ENCODE measurements around the gene CERS1.

The CERS1 gene

DNA sequence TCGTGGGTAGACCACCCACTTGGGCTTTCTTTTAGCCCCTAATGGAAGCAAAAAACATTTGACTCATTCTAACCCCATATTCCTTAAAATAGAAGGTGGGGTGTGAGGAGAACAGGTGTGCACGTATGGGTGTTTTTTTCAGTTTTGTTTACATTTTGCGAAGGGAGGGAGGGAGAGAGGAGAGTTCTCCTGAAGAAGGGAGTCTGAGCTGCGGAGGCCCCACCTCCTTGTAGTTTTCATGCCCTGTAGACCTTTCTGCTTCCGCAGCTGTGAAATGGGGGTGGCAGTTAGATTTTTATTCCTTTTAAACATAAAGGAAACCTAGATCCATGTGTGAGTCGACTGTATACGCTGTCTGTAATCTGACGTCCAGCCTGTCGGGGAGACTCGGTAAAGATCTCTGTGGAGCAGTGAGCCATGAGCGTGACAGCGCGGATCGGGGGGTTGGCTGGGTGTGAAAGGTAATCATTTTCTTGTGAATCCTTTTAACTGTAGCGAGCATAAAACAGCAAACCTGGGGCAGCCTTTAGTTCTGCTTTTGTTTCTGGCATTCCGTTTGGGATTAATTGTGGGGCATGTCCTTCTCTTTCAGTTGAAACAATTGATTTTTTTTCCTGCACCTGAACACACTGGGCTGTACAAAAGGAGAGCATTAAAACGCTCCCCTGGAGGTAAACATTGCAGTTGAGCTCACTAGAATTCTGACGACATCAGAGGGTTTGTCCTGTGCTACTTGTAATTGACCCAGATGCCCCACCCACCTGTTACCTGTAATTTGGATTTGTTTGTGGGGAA lies 61.9 kb downstream of the CERS1 start:
- Histone ChIP-seq H3K27ac (ENCODE audit: low read length) (peak overlapping the region; percentile 60), H3K79me2 (ENCODE audit: insufficient read depth, low read length) (peaks cover 76% of the 10 kb centered on the region), H3K36me3 (ENCODE audit: insufficient read depth, low read length) (peaks cover 62% of the 10 kb centered on the region), H3K27me3 (ENCODE audit: insufficient read depth, low read length, poor library complexity) (no peaks in the 10 kb centered on the region), H3K9ac (ENCODE audit: low read depth, low read length) (peak overlapping the region; percentile 98), H2AFZ (ENCODE audit: low read depth, low read length) (no peak overlapping the region), H3K4me3 (ENCODE audit: low read depth in 1 of 2, low read length in 2 of 2) (peak overlapping the region; percentile 54 to 72; a peak in 3 of 4 replicates), H3K4me2 (ENCODE audit: insufficient read depth, low read length) (peak overlapping the region; percentile 84), H4K20me1 (ENCODE audit: insufficient read depth, low read length) (peaks cover 64% of the 10 kb centered on the region), H3K9me3 (ENCODE audit: insufficient read depth, low read length, severe bottlenecking) (no peaks in the 10 kb centered on the region), H3K4me1 (ENCODE audit: insufficient read depth, low read length) (peaks cover 50% of the 10 kb centered on the region)
- DNase-seq (no peak), ATAC-seq (ENCODE audit: insufficient read depth, low read depth) (no peak)
- TF ChIP-seq, protein P1, sequence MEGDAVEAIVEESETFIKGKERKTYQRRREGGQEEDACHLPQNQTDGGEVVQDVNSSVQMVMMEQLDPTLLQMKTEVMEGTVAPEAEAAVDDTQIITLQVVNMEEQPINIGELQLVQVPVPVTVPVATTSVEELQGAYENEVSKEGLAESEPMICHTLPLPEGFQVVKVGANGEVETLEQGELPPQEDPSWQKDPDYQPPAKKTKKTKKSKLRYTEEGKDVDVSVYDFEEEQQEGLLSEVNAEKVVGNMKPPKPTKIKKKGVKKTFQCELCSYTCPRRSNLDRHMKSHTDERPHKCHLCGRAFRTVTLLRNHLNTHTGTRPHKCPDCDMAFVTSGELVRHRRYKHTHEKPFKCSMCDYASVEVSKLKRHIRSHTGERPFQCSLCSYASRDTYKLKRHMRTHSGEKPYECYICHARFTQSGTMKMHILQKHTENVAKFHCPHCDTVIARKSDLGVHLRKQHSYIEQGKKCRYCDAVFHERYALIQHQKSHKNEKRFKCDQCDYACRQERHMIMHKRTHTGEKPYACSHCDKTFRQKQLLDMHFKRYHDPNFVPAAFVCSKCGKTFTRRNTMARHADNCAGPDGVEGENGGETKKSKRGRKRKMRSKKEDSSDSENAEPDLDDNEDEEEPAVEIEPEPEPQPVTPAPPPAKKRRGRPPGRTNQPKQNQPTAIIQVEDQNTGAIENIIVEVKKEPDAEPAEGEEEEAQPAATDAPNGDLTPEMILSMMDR (IDR thresholded peaks at IDR 0.05; ENCODE audit: borderline replicate concordance, extremely low read depth, low read length, poor library complexity, severe bottlenecking) = no peak
- no peak for TF ChIP-seq EZH2 (IDR thresholded peaks at IDR 0.05; ENCODE audit: borderline replicate concordance, low read depth, low read length, severe bottlenecking)

DNA sequence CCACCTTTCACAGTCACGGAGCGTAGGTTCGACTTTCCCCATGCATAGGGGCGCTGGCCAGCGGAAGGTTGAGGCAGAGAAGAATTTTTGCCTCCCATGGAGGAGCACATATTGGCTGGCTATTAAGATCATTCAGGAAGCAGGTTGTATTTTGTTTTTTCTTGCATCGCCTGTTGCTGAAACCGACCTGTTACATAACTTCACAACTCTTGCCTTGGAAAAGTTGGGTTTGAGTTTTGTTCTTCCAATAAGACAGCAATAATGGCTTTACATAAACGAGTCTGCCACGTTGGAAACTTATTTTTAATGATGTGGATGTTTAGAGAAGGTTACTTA lies 62.8 kb downstream of the CERS1 start:
- Histone ChIP-seq H3K79me2 (ENCODE audit: insufficient read depth, low read length) (peaks cover 67% of the 10 kb centered on the region), H3K36me3 (ENCODE audit: insufficient read depth, low read length) (peaks cover 56% of the 10 kb centered on the region), H3K27ac (ENCODE audit: low read length) (peak overlapping the region; percentile 91), H3K4me3 (ENCODE audit: low read depth in 1 of 2, low read length in 2 of 2) (peak overlapping the region; percentile 54 to 72), H3K4me2 (ENCODE audit: insufficient read depth, low read length) (peak overlapping the region; percentile 84), H3K27me3 (ENCODE audit: insufficient read depth, low read length, poor library complexity) (no peaks in the 10 kb centered on the region), H4K20me1 (ENCODE audit: insufficient read depth, low read length) (peaks cover 57% of the 10 kb centered on the region), H3K9ac (ENCODE audit: low read depth, low read length) (peak overlapping the region; percentile 98), H3K9me3 (ENCODE audit: insufficient read depth, low read length, severe bottlenecking) (no peaks in the 10 kb centered on the region), H2AFZ (ENCODE audit: low read depth, low read length) (no peak overlapping the region), H3K4me1 (ENCODE audit: insufficient read depth, low read length) (peaks cover 50% of the 10 kb centered on the region)
- TF ChIP-seq, protein P1 (IDR thresholded peaks at IDR 0.05; ENCODE audit: borderline replicate concordance, extremely low read depth, low read length, poor library complexity, severe bottlenecking) = no peak
- no peak for TF ChIP-seq EZH2 (IDR thresholded peaks at IDR 0.05; ENCODE audit: borderline replicate concordance, low read depth, low read length, severe bottlenecking)
- ATAC-seq (ENCODE audit: insufficient read depth, low read depth) (no peak), DNase-seq (no peak)

DNA sequence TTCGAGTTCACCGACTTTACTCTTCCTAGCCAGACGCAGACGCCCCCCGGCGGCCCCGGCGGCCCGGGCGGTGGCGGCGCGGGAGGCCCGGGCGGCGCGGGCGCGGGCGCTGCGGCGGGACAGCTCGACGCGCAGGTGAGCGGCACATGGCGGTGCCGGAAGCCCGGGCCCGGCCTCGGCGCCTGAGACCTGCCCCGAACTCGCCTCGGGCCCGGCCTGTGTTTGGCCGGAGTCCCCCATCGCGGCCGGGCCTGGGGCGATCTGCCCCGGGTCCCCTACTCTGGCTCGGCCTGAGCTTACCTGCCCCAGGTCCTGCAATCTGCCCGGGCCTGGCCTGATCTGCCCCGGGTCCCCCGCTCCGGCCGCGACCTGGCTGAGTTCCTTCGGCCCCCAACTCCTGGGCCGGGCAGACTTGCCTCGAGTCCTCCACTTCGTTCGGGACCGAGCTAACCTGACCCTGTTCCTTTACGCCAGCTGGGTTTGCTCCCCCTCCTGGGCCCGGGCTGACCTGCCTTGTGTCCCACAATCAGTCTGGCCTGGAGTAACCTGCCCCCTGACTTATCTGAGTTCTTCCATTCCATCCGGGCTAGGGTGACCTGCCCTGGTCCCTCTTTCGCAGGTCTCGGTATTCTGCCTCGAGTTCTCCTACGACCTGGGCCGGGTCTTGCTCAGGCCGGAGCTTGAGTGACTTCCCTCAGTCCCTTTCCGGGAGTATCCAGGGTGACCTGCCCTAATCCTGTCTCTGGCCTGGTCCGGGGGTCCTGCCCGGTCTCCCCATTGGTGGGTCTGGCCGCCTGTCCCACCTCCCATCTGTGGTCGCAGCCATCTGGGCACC lies 63.4 kb downstream of the CERS1 start:
- Histone ChIP-seq H3K4me1 (ENCODE audit: insufficient read depth, low read length) (peaks cover 47% of the 10 kb centered on the region), H3K36me3 (ENCODE audit: insufficient read depth, low read length) (peaks cover 50% of the 10 kb centered on the region), H3K27ac (ENCODE audit: low read length) (peak overlapping the region; percentile 91), H3K79me2 (ENCODE audit: insufficient read depth, low read length) (peaks cover 61% of the 10 kb centered on the region), H3K4me2 (ENCODE audit: insufficient read depth, low read length) (peak overlapping the region; percentile 84), H4K20me1 (ENCODE audit: insufficient read depth, low read length) (peaks cover 51% of the 10 kb centered on the region), H3K27me3 (ENCODE audit: insufficient read depth, low read length, poor library complexity) (no peaks in the 10 kb centered on the region), H2AFZ (ENCODE audit: low read depth, low read length) (peak overlapping the region; percentile 67; the same call in 1 of the 2 replicates), H3K4me3 (ENCODE audit: low read depth in 1 of 2, low read length in 2 of 2) (peak overlapping the region; percentile 72 to 75), H3K9ac (ENCODE audit: low read depth, low read length) (peak overlapping the region; percentile 98), H3K9me3 (ENCODE audit: insufficient read depth, low read length, severe bottlenecking) (no peaks in the 10 kb centered on the region)
- TF ChIP-seq, protein P1 (IDR thresholded peaks at IDR 0.05; ENCODE audit: borderline replicate concordance, extremely low read depth, low read length, poor library complexity, severe bottlenecking) = peak; percentile 32
- TF ChIP-seq EZH2 (IDR thresholded peaks at IDR 0.05; ENCODE audit: borderline replicate concordance, low read depth, low read length, severe bottlenecking) = no peak
- peak; percentile 22 for DNase-seq
- peak; percentile 29 for ATAC-seq (ENCODE audit: insufficient read depth, low read depth)

Measured in DND-41 (cell line).